Cardiac muscle cell (in vitro differentiated cells and primary cell): ENCODE data around the gene GSC. TPM values are rescaled to one million over a fixed set of nuclear protein-coding genes. Genes with fewer than 3 reads are reported as not detected.
A peak's percentile ranks its signal among the peaks of the same experiment; 100 is the strongest.

ENCODE experiments used
- DNase-seq, 2 donors: peaks; one replicate each; pipeline versions ENCODE4 v3.0.0 to v3.0.0-alpha.2; 2010 to 2017; ENCODE audit warnings: low read depth in 1 of 2, low spot score in 1 of 2
- H3K27ac ChIP-seq: fragments of 200-600 bp; sonication (generic); 2 replicates; pipeline ENCODE4 v1.5.1; 2016
- H3K27me3 ChIP-seq: fragments of 200-600 bp; sonication (generic); 2 replicates; pipeline ENCODE4 v1.6.0; 2016; ENCODE audit warnings: control low read depth
- H3K36me3 ChIP-seq: fragments of 200-600 bp; sonication (generic); 2 replicates; pipeline ENCODE4 v1.5.1; 2016; ENCODE audit warnings: control low read depth
- H3K4me1 ChIP-seq: fragments of 200-600 bp; sonication (generic); 2 replicates; pipeline ENCODE4 v1.8.1; 2017; ENCODE audit warnings: low read depth, mild to moderate bottlenecking, mixed run types
- H3K4me3 ChIP-seq: fragments of 200-600 bp; sonication (generic); 2 replicates; pipeline ENCODE4 v1.5.1; 2016; ENCODE audit warnings: mild to moderate bottlenecking
- H3K9me3 ChIP-seq: fragments of 200-600 bp; sonication (generic); 2 replicates; pipeline ENCODE4 v1.5.1; 2017; ENCODE audit warnings: low read depth, mild to moderate bottlenecking, control low read depth
- polyA plus RNA-seq: library from polyadenylated mRNA; unstranded; fragments of >200 nt; fragmentation: Nextera tagmentation; extraction: Ambion mirVana; gene quantifications from 2 replicates; pipeline ENCODE4 v1.2.1, GENCODE V29; 2016
- total RNA-seq: library from RNA; depleted of rRNA; stranded (reverse); fragments of >200 nt; gene quantifications from 2 replicates; pipeline ENCODE4 v1.2.3, GENCODE V29; 2016
- TF ChIP-seq, protein P1 (sequence below): IDR thresholded peaks from 2 replicates; pipeline ENCODE4 v1.5.1; 2012; ENCODE audit warnings: low read depth, mild to moderate bottlenecking, low read length

GSC gene
- total and polyA plus RNA-seq, 2 experiments from 2014 or later: 0.24 to 1.2 TPM

DNA sequence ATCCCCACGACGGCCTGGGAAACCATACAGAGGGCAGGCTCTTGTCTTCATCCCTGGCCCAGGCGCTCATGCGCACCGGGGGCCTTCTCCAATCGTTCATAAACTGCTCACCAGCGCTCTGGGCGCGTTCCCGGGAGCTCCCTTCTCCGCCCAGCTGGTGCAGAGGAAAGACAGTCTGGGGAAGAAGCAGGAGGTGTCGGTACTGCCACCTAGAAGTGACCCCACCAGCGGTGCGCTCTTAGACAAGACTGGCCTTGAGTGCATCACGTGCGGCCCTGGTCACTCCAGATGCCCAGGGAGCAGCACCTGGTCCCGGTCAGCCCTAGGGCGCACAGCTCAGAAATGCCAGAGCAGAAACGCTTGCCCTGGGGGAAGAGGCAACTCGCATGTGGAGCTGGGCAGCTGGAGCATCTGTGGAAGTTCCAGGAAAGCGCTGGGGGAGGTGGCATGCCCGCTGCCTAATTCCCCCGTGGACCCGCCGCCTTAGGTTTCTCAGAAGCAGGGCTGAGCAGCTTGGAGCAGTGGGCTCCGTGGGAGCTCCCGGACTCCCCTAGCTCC, 2.5 kb downstream of the GSC start:
- H3K27ac ChIP-seq: no peak overlapping the region
- peaks cover 7% of the 10 kb centered on the region for H3K4me1 ChIP-seq
- no peaks in the 10 kb centered on the region for H3K36me3 ChIP-seq
- TF ChIP-seq, protein P1, sequence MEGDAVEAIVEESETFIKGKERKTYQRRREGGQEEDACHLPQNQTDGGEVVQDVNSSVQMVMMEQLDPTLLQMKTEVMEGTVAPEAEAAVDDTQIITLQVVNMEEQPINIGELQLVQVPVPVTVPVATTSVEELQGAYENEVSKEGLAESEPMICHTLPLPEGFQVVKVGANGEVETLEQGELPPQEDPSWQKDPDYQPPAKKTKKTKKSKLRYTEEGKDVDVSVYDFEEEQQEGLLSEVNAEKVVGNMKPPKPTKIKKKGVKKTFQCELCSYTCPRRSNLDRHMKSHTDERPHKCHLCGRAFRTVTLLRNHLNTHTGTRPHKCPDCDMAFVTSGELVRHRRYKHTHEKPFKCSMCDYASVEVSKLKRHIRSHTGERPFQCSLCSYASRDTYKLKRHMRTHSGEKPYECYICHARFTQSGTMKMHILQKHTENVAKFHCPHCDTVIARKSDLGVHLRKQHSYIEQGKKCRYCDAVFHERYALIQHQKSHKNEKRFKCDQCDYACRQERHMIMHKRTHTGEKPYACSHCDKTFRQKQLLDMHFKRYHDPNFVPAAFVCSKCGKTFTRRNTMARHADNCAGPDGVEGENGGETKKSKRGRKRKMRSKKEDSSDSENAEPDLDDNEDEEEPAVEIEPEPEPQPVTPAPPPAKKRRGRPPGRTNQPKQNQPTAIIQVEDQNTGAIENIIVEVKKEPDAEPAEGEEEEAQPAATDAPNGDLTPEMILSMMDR: no peak
- H3K9me3 ChIP-seq: no peaks in the 10 kb centered on the region
- DNase-seq: no peak
- peaks cover 92% of the 10 kb centered on the region for H3K27me3 ChIP-seq
- H3K4me3 ChIP-seq: no peak overlapping the region

DNA sequence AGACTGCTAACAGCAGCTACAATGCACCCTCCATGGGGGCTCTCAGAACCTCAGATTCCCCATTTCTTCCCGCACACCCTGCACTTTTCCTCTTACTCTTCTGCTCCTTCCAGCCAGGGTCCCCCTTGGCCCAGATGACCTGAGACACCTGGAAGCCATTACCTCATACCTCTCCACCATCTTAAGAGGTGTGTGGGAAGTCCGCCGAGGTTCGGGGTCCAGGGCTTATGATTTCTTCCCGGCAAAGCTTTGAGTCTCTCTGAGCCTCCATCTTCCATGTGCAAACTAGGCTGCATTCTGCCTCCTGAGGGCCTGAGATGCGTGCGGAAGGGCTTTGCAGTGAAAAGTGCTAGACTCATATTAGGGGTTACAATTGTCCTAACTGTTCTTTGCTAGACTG, 5.3 kb downstream of the GSC start:
- TF ChIP-seq, protein P1: no peak
- H3K36me3 ChIP-seq: no peaks in the 10 kb centered on the region
- peaks cover 14% of the 10 kb centered on the region for H3K4me1 ChIP-seq
- no peak overlapping the region for H3K4me3 ChIP-seq
- peaks cover 64% of the 10 kb centered on the region for H3K27me3 ChIP-seq
- no peak overlapping the region for H3K27ac ChIP-seq
- DNase-seq: no peak
- no peaks in the 10 kb centered on the region for H3K9me3 ChIP-seq

DNA sequence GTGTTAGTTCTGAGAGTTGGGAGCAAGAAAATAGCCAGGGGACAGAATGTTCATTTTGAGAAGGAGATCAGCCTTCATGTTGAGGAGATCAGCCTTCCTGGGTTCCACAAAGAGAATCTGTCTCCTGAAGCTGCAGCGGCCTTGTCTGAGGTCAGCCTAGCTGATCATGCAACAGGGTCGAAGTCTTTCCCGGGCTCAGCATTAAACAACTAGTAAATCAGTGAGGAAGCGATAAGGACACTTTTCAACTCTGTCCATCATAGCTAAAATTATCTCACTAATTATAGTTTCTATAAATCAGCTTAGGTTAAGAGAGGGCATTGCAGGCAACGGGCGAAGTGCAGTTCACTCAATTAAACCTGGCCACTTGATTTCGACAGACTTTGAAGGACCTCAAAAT, 7.5 kb downstream of the GSC start:
- H3K4me3 ChIP-seq: no peak overlapping the region
- peaks cover 14% of the 10 kb centered on the region for H3K4me1 ChIP-seq
- TF ChIP-seq, protein P1: no peak
- no peak for DNase-seq
- peaks cover 42% of the 10 kb centered on the region for H3K27me3 ChIP-seq
- H3K9me3 ChIP-seq: no peaks in the 10 kb centered on the region
- no peaks in the 10 kb centered on the region for H3K36me3 ChIP-seq
- H3K27ac ChIP-seq: no peak overlapping the region

DNA sequence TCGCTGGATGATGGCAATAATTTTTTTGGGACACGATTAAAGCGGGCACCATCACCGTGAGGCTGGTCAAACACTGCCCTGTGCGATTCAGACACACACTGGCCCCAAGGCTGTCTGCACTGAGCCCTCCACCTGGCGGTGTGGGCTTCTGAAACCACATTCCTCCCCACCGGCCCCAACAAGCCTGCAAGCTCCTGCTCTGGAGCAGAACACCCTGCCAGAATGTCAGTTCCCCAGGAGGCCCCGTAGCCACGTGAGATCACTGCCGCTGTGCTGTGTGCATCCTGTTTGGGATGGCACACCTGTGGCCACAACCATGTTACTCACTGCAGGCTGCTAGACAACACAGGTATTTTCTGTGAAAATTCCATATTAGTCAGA, 7.9 kb downstream of the GSC start:
- Histone ChIP-seq H3K27ac (no peak overlapping the region), H3K36me3 (no peaks in the 10 kb centered on the region), H3K9me3 (no peaks in the 10 kb centered on the region), H3K27me3 (peaks cover 38% of the 10 kb centered on the region), H3K4me1 (peaks cover 14% of the 10 kb centered on the region), H3K4me3 (no peak overlapping the region)
- no peak for DNase-seq
- TF ChIP-seq, protein P1: no peak

DNA sequence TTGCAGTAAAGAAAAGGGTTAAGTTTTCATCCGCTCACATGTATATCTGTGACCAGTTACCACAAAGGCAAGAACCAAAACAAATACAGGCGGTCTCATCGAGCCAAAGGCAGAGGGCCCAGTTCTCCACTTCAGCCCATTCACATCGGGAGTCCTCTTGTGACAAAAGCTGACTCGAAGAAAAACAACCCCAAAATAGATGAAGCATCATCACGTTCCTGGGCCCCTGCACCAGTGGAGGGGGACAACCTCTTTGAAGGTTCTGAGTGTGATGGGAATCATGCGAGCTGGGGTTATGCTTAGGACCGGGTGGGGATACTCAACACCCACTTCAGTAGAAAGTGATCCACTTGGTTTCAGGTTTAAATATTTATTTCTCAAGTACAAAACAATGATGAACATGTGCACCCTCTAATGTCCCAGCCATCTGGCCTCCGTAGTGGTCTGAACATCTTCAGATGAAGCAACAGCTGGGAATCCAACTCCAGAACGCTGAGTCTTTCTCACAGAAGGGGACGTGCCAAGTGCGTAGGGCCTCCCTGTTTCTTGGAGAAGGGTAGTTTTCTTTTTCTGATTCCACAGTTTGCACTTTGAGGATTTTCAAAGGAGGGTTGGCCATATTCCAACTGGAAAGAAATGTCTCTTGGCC, 8.4 kb downstream of the GSC start:
- Histone ChIP-seq H3K27me3 (peaks cover 33% of the 10 kb centered on the region), H3K4me3 (no peak overlapping the region), H3K27ac (no peak overlapping the region), H3K36me3 (no peaks in the 10 kb centered on the region), H3K4me1 (peaks cover 14% of the 10 kb centered on the region), H3K9me3 (no peaks in the 10 kb centered on the region)
- TF ChIP-seq, protein P1: no peak
- DNase-seq: peak in 1 of 2 donors; percentile 66
